ENCODE results near the gene ANXA5. TPM values are rescaled to one million over a fixed set of nuclear protein-coding genes. Genes with fewer than 3 reads are reported as not detected.

ANXA5 gene
- total RNA-seq, 1 experiment from 2014 or later: 222 TPM

GRCh38 chr4:121707344-121707743 lies 10.6 kb upstream of the ANXA5 start:
- Histone ChIP-seq H3K27me3 (ENCODE audit: control insufficient read depth, insufficient read depth, low read length) (no peaks in the 10 kb centered on the region), H3K36me3 (ENCODE audit: control insufficient read depth, insufficient read depth, low read length) (no peaks in the 10 kb centered on the region), H3K4me1 (ENCODE audit: control insufficient read depth, insufficient read depth, low read length) (no peaks in the 10 kb centered on the region; the same call in 1 of the 2 replicates), H3K9me3 (ENCODE audit: control insufficient read depth, insufficient read depth, low read depth, low read length) (no peaks in the 10 kb centered on the region), H3K4me3 (ENCODE audit: low read depth in 2 of 2, low read length in 2 of 2) (no peak overlapping the region), H3K27ac (ENCODE audit: low read length) (no peak overlapping the region)
- TF ChIP-seq CTCF (IDR thresholded peaks at IDR 0.05): no peak
- no peak for TF ChIP-seq REST (IDR thresholded peaks at IDR 0.05; ENCODE audit: insufficient read depth in 1 of 2, low read depth in 2 of 2, low read length in 1 of 2)
- no peak for TF ChIP-seq SIN3A (IDR thresholded peaks at IDR 0.05; ENCODE audit: borderline replicate concordance, insufficient read depth, low read depth, low read length)
- no peak for TF ChIP-seq POLR2AphosphoS5 (IDR thresholded peaks at IDR 0.05; ENCODE audit: low read depth, low read length)
- in situ Hi-C loops (cut with HindIII; ENCODE audit: low pct_unique_long_range_greater_than_20kb, low sequenced_read_pairs) (no loop called here), intact Hi-C loops (cut with micrococcal nuclease; ENCODE audit: unreplicated experiment) (no loop called here)
- no TSS peak for BruUV-seq (replicated peaks)
- ChIA-PET CTCF (no interaction called here), POLR2A (no interaction called here)
- no peak for ATAC-seq
- no peak for DNase-seq (ENCODE audit: low read depth, low spot score)

- in situ Hi-C loops (cut with HindIII; ENCODE audit: low pct_unique_long_range_greater_than_20kb, low sequenced_read_pairs): no loop called here
- DNase-seq (ENCODE audit: low read depth, low spot score): no peak
- Histone ChIP-seq H3K4me3 (ENCODE audit: low read depth in 2 of 2, low read length in 2 of 2) (no peak overlapping the region), H3K4me1 (ENCODE audit: control insufficient read depth, insufficient read depth, low read length) (no peaks in the 10 kb centered on the region; the same call in 1 of the 2 replicates), H3K9me3 (ENCODE audit: control insufficient read depth, insufficient read depth, low read depth, low read length) (no peaks in the 10 kb centered on the region), H3K27ac (ENCODE audit: low read length) (no peak overlapping the region), H3K27me3 (ENCODE audit: control insufficient read depth, insufficient read depth, low read length) (no peaks in the 10 kb centered on the region), H3K36me3 (ENCODE audit: control insufficient read depth, insufficient read depth, low read length) (no peaks in the 10 kb centered on the region)
- POLR2A ChIA-PET: no interaction called here
- intact Hi-C loops (cut with micrococcal nuclease; ENCODE audit: unreplicated experiment): no loop called here
- CTCF ChIA-PET: no interaction called here
- ATAC-seq: no peak
- TF ChIP-seq POLR2AphosphoS5 (IDR thresholded peaks at IDR 0.05; ENCODE audit: low read depth, low read length) (no peak), SIN3A (IDR thresholded peaks at IDR 0.05; ENCODE audit: borderline replicate concordance, insufficient read depth, low read depth, low read length) (no peak), REST (IDR thresholded peaks at IDR 0.05; ENCODE audit: insufficient read depth in 1 of 2, low read depth in 2 of 2, low read length in 1 of 2) (no peak), TCF7L2 (IDR thresholded peaks at IDR 0.05; ENCODE audit: low read depth, low read length) (no peak), CTCF (IDR thresholded peaks at IDR 0.05) (no peak)
- no TSS peak for BruUV-seq (replicated peaks)
Observed at GRCh38 chr4:121706595-121707021, 9.8 kb upstream of the ANXA5 start.
